Kidney (tissue), 14 donors: Measurements from ENCODE around the gene PPT2. TPM values are rescaled to one million over a fixed set of nuclear protein-coding genes. Genes with fewer than 3 reads are reported as not detected.
A peak's percentile ranks its signal among the peaks of the same experiment; 100 is the strongest.

Experiments used
- DNase-seq, 5 donors: peaks; one replicate each; pipeline ENCODE4 v3.0.0-alpha.2; 2013 to 2020
- FAIRE-seq: peaks from 2 replicates; lab custom pipeline; 2012; peaks lifted over from hg19 to GRCh38; lab: Jason Lieb, UNC
- H3K27ac ChIP-seq, 2 donors: one replicate each; pipeline ENCODE4 v1.7.0; 2013; ENCODE audit warnings: low read depth in 2 of 2, low read length in 2 of 2, inconsistent platforms in 1 of 2
- H3K27me3 ChIP-seq: one replicate; pipeline ENCODE4 v1.7.1; 2013; ENCODE audit warnings: low read length, inconsistent platforms; ENCODE audit not compliant: control insufficient read depth, insufficient read depth
- H3K36me3 ChIP-seq, 3 donors: one replicate each; pipeline versions ENCODE4 v1.7.0 to v1.7.1; 2013; ENCODE audit warnings: low read length in 3 of 3, control low read depth in 1 of 3, inconsistent platforms in 1 of 3; ENCODE audit not compliant: insufficient read depth in 3 of 3, control insufficient read depth in 2 of 3
- H3K4me1 ChIP-seq, 3 donors: one replicate each; pipeline versions ENCODE4 v1.7.0 to v1.7.1; 2013; ENCODE audit warnings: low read length in 3 of 3, inconsistent platforms in 1 of 3, low read depth in 1 of 3; ENCODE audit not compliant: control insufficient read depth in 2 of 3, insufficient read depth in 2 of 3
- H3K4me3 ChIP-seq, 3 donors: one replicate each; pipeline versions ENCODE4 v1.7.0 to v1.8.1; 2013; ENCODE audit warnings: low read length in 3 of 3, control low read depth in 1 of 3, inconsistent platforms in 1 of 3
- H3K9ac ChIP-seq, 3 donors: one replicate each; pipeline versions ENCODE4 v1.7.0 to v1.7.1; 2013; ENCODE audit warnings: low read length in 3 of 3, control low read depth in 1 of 3, inconsistent platforms in 1 of 3
- H3K9me3 ChIP-seq, 3 donors: one replicate each; pipeline versions ENCODE4 v1.7.0 to v1.7.1; 2013; ENCODE audit warnings: low read length in 3 of 3, control low read depth in 1 of 3, inconsistent platforms in 1 of 3; ENCODE audit not compliant: control insufficient read depth in 2 of 3, insufficient read depth in 1 of 3
- intact Hi-C: fragments of 100-400 bp; cut with DNase I; formaldehyde crosslinking; loops from one replicate; pipeline ENCODE4 v1.11.1; 2022
- polyA plus RNA-seq: library from polyadenylated mRNA; stranded (reverse); fragments of 350-450 nt; fragmentation: Illumina TruSeq; extraction: RNeasy Lipid Tissue Mini Kit (QIAGEN cat#74804); gene quantifications from one replicate; pipeline ENCODE4 v1.2.3, GENCODE V29; 2014; ENCODE audit warnings: low read depth, low replicate concordance; ENCODE audit not compliant: insufficient read depth
- total RNA-seq: library from RNA; stranded (reverse); fragmentation: NEBNext Ultra II Directional; extraction: Animal tissue kit (Norgen Biotek cat#: 25700); gene quantifications from one replicate; pipeline ENCODE4 v1.2.1, GENCODE V29; 2021
- TF ChIP-seq, protein P1 (sequence below): IDR thresholded peaks from 3 replicates; pipeline ENCODE4 v1.5.1; 2012; ENCODE audit warnings: mild to moderate bottlenecking, moderate library complexity, borderline replicate concordance; ENCODE audit not compliant: insufficient read depth; ENCODE audit errors: extremely low read depth
- donor health status: control.
- donor health status: control.
- donor health status: control.
- donor health status: control.
- donor health status: control.
- donor health status: DM: yes; HTN: yes; CAD: no.
- donor health status: Normal renal cell carcinoma (clear cell type).

PPT2 gene
- total and polyA plus RNA-seq, 2 donors from 2014 or later: 20.3 to 23.0 TPM

GRCh38 chr6:32198345-32198696 is 44.4 kb downstream of the PPT2 start:
- H3K9me3 ChIP-seq: no peaks in the 10 kb centered on the region
- intact Hi-C loops: no loop called here
- TF ChIP-seq, protein P1, sequence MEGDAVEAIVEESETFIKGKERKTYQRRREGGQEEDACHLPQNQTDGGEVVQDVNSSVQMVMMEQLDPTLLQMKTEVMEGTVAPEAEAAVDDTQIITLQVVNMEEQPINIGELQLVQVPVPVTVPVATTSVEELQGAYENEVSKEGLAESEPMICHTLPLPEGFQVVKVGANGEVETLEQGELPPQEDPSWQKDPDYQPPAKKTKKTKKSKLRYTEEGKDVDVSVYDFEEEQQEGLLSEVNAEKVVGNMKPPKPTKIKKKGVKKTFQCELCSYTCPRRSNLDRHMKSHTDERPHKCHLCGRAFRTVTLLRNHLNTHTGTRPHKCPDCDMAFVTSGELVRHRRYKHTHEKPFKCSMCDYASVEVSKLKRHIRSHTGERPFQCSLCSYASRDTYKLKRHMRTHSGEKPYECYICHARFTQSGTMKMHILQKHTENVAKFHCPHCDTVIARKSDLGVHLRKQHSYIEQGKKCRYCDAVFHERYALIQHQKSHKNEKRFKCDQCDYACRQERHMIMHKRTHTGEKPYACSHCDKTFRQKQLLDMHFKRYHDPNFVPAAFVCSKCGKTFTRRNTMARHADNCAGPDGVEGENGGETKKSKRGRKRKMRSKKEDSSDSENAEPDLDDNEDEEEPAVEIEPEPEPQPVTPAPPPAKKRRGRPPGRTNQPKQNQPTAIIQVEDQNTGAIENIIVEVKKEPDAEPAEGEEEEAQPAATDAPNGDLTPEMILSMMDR: no peak

DNA sequence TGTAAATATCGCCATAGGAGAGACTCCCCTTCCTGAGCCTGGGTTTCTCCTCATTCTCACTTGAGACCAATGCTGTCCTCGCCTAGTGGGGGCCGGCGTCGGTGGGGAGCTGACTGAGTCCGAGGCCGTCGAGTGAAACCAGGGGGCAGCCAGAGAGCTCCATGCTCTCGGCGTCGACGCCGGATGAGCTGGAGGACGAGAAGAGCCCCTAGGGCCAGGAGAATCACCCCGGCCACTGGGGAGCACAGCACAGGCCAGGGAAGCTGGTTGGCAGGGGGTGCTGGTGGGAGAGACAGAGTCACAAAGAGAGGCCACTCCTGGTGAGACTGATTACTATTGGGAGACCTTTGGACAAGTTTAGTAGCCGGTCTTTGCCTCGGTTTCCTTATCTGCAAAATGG is 44.9 kb downstream of the PPT2 start:
- intact Hi-C loops: no loop called here
- no peak for FAIRE-seq
- Histone ChIP-seq H3K36me3 (no peaks in the 10 kb centered on the region), H3K4me3 (no peak overlapping the region), H3K9ac (no peak overlapping the region), H3K27ac (no peak overlapping the region), H3K4me1 (peaks cover 0 to 16% (median 14%) of the 10 kb centered on the region in 3 donors), H3K27me3 (no peaks in the 10 kb centered on the region), H3K9me3 (no peaks in the 10 kb centered on the region)
- TF ChIP-seq, protein P1: no peak
- peak in 2 of 5 donors; percentile 48 to 74 for DNase-seq

More at GRCh38 chr6:32198345-32198696, 44.4 kb downstream of the PPT2 start:
- Histone ChIP-seq H3K36me3 (no peaks in the 10 kb centered on the region), H3K27ac (no peak overlapping the region), H3K4me1 (peaks cover 0 to 16% (median 14%) of the 10 kb centered on the region in 3 donors), H3K4me3 (no peak overlapping the region), H3K9ac (no peak overlapping the region), H3K27me3 (no peaks in the 10 kb centered on the region)
- DNase-seq (peak in 1 of 5 donors; percentile 69), FAIRE-seq (no peak)

- Histone ChIP-seq H3K27me3 (no peaks in the 10 kb centered on the region), H3K36me3 (no peaks in the 10 kb centered on the region), H3K4me3 (no peak overlapping the region), H3K9me3 (no peaks in the 10 kb centered on the region), H3K9ac (no peak overlapping the region), H3K4me1 (peaks cover 0 to 10% (median 10%) of the 10 kb centered on the region in 3 donors), H3K27ac (no peak overlapping the region)
- TF ChIP-seq, protein P1: no peak
- intact Hi-C loops: no loop called here
- FAIRE-seq (no peak), DNase-seq (peak in 2 of 5 donors; percentile 36 to 43)
Observed at GRCh38 chr6:32200711-32201475, 47.0 kb downstream of the PPT2 start.
